ENCODE measurements around the gene CCNDBP1. TPM values are rescaled to one million over a fixed set of nuclear protein-coding genes. Genes with fewer than 3 reads are reported as not detected.

The CCNDBP1 gene
- total and polyA plus RNA-seq, 2 experiments from 2014 or later: 23.9 to 33.5 TPM

DNA sequence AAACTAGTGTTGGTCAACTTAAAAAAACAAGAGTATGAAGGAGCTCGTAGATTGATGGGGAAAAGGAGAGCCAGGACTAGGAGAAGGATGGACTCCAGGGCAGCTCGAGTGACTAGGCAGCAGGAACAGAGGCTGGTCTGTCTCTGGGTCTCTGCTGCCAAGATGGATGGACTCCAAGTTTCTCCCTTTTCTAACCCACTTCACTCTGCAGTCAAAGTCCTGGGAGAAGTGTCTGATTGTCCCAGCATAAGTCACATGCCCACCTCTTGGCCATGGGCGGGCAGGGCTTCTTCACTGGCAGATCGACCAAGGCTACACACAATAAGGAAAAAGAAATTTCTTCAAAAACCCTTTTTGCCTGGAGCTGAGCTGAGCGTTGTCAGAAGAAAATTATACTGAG, 44.8 kb downstream of the CCNDBP1 start:
- Histone ChIP-seq H3K4me3 (no peak overlapping the region), H3F3A (replicated peaks; ENCODE audit: low read depth) (no peaks in the 10 kb centered on the region), H3K4me2 (no peak overlapping the region), H3K27ac (ENCODE audit: low read depth) (no peak overlapping the region), H3K4me1 (ENCODE audit: insufficient read depth) (no peaks in the 10 kb centered on the region), H4K20me1 (replicated peaks; ENCODE audit: insufficient read depth) (no peaks in the 10 kb centered on the region), H3K9me2 (ENCODE audit: insufficient read depth) (no peaks in the 10 kb centered on the region), H3K27me3 (ENCODE audit: insufficient read depth) (no peaks in the 10 kb centered on the region), H2AFZ (no peak overlapping the region), H3K36me3 (ENCODE audit: insufficient read depth) (no peaks in the 10 kb centered on the region), H3K79me2 (replicated peaks; ENCODE audit: insufficient read depth) (no peaks in the 10 kb centered on the region)
- Mint-ChIP-seq H3K27me3 (ENCODE audit: insufficient read depth, low read depth, poor library complexity) (peaks cover 11% of the 10 kb centered on the region), H3K4me1 (no peaks in the 10 kb centered on the region), H3K9me3 (no peaks in the 10 kb centered on the region; the same call in 2 of the 3 replicates), H3K36me3 (ENCODE audit: low read depth) (no peaks in the 10 kb centered on the region), H3K4me3 (no peak overlapping the region), H3K27ac (no peak overlapping the region)
- DNase-seq (ENCODE audit: low spot score) (no peak), ATAC-seq (no peak)
- TF ChIP-seq ZNF331 (CRISPR knock-in tag; IDR thresholded peaks at IDR 0.05; ENCODE audit: low read depth): no peak

DNA sequence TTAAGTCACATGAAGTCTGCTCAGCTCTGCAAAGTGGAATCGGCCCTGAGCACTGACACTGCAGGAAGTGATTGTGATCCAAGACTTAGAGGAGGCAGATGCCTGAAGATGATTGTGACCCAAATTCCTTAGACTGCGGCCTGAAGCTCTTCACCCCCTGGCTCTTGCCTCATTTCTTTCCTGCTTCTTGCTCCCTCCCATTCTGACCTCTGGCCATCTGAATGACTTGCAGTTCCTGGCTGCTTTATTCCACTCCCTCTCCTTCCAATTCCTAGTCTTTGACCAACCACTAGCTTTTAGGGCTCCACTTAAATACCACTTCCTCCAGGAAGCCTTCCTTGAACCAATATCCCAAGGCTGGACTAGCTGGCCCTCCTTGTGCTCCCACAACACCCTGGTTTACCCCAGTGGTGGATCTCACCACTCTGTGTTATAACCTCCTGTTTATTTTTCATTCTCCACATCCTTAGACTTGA, 45.5 kb downstream of the CCNDBP1 start:
- ATAC-seq (no peak), DNase-seq (ENCODE audit: low spot score) (no peak)
- Mint-ChIP-seq H3K4me3 (no peak overlapping the region), H3K9me3 (no peaks in the 10 kb centered on the region; the same call in 2 of the 3 replicates), H3K36me3 (ENCODE audit: low read depth) (no peaks in the 10 kb centered on the region), H3K4me1 (no peaks in the 10 kb centered on the region), H3K27ac (no peak overlapping the region), H3K27me3 (ENCODE audit: insufficient read depth, low read depth, poor library complexity) (peaks cover 11% of the 10 kb centered on the region)
- H3K9me2 ChIP-seq (ENCODE audit: insufficient read depth): no peaks in the 10 kb centered on the region
- H3K4me2 ChIP-seq: no peak overlapping the region
- H4K20me1 ChIP-seq (replicated peaks; ENCODE audit: insufficient read depth): no peaks in the 10 kb centered on the region
- no peaks in the 10 kb centered on the region for H3K4me1 ChIP-seq (ENCODE audit: insufficient read depth)
- no peak overlapping the region for H3K4me3 ChIP-seq
- H3F3A ChIP-seq (replicated peaks; ENCODE audit: low read depth): no peaks in the 10 kb centered on the region
- no peaks in the 10 kb centered on the region for H3K27me3 ChIP-seq (ENCODE audit: insufficient read depth)
- H3K36me3 ChIP-seq (ENCODE audit: insufficient read depth): no peaks in the 10 kb centered on the region
- no peak overlapping the region for H3K27ac ChIP-seq (ENCODE audit: low read depth)
- no peak overlapping the region for H2AFZ ChIP-seq
- H3K79me2 ChIP-seq (replicated peaks; ENCODE audit: insufficient read depth): no peaks in the 10 kb centered on the region
- TF ChIP-seq, protein P1, sequence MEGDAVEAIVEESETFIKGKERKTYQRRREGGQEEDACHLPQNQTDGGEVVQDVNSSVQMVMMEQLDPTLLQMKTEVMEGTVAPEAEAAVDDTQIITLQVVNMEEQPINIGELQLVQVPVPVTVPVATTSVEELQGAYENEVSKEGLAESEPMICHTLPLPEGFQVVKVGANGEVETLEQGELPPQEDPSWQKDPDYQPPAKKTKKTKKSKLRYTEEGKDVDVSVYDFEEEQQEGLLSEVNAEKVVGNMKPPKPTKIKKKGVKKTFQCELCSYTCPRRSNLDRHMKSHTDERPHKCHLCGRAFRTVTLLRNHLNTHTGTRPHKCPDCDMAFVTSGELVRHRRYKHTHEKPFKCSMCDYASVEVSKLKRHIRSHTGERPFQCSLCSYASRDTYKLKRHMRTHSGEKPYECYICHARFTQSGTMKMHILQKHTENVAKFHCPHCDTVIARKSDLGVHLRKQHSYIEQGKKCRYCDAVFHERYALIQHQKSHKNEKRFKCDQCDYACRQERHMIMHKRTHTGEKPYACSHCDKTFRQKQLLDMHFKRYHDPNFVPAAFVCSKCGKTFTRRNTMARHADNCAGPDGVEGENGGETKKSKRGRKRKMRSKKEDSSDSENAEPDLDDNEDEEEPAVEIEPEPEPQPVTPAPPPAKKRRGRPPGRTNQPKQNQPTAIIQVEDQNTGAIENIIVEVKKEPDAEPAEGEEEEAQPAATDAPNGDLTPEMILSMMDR (conservative IDR thresholded peaks at IDR 0.05; ENCODE audit: low read depth in 2 of 2): no peak
- TF ChIP-seq, protein P2, sequence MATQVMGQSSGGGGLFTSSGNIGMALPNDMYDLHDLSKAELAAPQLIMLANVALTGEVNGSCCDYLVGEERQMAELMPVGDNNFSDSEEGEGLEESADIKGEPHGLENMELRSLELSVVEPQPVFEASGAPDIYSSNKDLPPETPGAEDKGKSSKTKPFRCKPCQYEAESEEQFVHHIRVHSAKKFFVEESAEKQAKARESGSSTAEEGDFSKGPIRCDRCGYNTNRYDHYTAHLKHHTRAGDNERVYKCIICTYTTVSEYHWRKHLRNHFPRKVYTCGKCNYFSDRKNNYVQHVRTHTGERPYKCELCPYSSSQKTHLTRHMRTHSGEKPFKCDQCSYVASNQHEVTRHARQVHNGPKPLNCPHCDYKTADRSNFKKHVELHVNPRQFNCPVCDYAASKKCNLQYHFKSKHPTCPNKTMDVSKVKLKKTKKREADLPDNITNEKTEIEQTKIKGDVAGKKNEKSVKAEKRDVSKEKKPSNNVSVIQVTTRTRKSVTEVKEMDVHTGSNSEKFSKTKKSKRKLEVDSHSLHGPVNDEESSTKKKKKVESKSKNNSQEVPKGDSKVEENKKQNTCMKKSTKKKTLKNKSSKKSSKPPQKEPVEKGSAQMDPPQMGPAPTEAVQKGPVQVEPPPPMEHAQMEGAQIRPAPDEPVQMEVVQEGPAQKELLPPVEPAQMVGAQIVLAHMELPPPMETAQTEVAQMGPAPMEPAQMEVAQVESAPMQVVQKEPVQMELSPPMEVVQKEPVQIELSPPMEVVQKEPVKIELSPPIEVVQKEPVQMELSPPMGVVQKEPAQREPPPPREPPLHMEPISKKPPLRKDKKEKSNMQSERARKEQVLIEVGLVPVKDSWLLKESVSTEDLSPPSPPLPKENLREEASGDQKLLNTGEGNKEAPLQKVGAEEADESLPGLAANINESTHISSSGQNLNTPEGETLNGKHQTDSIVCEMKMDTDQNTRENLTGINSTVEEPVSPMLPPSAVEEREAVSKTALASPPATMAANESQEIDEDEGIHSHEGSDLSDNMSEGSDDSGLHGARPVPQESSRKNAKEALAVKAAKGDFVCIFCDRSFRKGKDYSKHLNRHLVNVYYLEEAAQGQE (IDR thresholded peaks at IDR 0.05; ENCODE audit: unreplicated experiment): no peak
- TF ChIP-seq ZNF114 (CRISPR knock-in tag; IDR thresholded peaks at IDR 0.05): no peak
- TF ChIP-seq, protein P3, sequence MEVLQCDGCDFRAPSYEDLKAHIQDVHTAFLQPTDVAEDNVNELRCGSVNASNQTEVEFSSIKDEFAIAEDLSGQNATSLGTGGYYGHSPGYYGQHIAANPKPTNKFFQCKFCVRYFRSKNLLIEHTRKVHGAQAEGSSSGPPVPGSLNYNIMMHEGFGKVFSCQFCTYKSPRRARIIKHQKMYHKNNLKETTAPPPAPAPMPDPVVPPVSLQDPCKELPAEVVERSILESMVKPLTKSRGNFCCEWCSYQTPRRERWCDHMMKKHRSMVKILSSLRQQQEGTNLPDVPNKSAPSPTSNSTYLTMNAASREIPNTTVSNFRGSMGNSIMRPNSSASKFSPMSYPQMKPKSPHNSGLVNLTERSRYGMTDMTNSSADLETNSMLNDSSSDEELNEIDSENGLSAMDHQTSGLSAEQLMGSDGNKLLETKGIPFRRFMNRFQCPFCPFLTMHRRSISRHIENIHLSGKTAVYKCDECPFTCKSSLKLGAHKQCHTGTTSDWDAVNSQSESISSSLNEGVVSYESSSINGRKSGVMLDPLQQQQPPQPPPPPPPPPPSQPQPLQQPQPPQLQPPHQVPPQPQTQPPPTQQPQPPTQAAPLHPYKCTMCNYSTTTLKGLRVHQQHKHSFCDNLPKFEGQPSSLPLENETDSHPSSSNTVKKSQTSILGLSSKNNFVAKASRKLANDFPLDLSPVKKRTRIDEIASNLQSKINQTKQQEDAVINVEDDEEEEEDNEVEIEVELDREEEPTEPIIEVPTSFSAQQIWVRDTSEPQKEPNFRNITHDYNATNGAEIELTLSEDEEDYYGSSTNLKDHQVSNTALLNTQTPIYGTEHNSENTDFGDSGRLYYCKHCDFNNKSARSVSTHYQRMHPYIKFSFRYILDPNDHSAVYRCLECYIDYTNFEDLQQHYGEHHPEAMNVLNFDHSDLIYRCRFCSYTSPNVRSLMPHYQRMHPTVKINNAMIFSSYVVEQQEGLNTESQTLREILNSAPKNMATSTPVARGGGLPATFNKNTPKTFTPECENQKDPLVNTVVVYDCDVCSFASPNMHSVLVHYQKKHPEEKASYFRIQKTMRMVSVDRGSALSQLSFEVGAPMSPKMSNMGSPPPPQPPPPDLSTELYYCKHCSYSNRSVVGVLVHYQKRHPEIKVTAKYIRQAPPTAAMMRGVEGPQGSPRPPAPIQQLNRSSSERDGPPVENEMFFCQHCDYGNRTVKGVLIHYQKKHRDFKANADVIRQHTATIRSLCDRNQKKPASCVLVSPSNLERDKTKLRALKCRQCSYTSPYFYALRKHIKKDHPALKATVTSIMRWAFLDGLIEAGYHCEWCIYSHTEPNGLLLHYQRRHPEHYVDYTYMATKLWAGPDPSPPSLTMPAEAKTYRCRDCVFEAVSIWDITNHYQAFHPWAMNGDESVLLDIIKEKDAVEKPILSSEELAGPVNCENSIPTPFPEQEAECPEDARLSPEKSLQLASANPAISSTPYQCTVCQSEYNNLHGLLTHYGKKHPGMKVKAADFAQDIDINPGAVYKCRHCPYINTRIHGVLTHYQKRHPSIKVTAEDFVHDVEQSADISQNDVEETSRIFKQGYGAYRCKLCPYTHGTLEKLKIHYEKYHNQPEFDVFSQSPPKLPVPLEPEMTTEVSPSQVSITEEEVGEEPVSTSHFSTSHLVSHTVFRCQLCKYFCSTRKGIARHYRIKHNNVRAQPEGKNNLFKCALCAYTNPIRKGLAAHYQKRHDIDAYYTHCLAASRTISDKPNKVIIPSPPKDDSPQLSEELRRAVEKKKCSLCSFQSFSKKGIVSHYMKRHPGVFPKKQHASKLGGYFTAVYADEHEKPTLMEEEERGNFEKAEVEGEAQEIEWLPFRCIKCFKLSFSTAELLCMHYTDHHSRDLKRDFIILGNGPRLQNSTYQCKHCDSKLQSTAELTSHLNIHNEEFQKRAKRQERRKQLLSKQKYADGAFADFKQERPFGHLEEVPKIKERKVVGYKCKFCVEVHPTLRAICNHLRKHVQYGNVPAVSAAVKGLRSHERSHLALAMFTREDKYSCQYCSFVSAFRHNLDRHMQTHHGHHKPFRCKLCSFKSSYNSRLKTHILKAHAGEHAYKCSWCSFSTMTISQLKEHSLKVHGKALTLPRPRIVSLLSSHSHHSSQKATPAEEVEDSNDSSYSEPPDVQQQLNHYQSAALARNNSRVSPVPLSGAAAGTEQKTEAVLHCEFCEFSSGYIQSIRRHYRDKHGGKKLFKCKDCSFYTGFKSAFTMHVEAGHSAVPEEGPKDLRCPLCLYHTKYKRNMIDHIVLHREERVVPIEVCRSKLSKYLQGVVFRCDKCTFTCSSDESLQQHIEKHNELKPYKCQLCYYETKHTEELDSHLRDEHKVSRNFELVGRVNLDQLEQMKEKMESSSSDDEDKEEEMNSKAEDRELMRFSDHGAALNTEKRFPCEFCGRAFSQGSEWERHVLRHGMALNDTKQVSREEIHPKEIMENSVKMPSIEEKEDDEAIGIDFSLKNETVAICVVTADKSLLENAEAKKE (CRISPR knock-in tag; IDR thresholded peaks at IDR 0.05): no peak
- no peak for TF ChIP-seq JUNB (IDR thresholded peaks at IDR 0.05; ENCODE audit: unreplicated experiment)
- TF ChIP-seq EZH2phosphoT487 (IDR thresholded peaks at IDR 0.05; ENCODE audit: unreplicated experiment): no peak
- no peak for TF ChIP-seq STAT1 (IDR thresholded peaks at IDR 0.05; ENCODE audit: unreplicated experiment)
- TF ChIP-seq CREB1 (CRISPR knock-in tag; IDR thresholded peaks at IDR 0.05; ENCODE audit: low read depth): no peak
- no peak for TF ChIP-seq NANOG (IDR thresholded peaks at IDR 0.05; ENCODE audit: borderline replicate concordance)
